ENCODE data around the gene SUPT3H.
"Not testable (repeated sequence)": the region's sequence is repeated elsewhere in the genome, so short reads cannot be mapped to it uniquely, and the experiment has no call there.

The SUPT3H gene

DNA sequence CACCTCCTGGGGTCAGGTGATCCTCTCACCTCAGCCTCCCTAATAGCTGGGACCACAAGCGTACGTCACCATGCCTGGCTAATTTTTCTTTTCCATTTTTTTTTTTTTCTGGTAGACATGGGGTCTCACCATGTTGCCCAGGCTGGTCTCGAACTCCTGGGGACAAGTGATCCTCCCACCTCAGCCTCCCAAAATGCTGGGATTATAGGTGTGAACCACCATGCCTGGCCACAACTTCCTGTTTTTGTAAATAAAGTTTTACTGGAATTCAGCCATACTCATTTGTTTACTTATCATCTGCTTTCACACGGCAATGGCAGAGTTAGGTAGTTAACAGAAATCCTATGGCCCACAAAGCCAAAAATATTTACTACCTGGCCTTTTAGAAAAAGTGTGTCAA lies 57.4 kb downstream of the SUPT3H start:
- no peak for DNase-seq

DNA sequence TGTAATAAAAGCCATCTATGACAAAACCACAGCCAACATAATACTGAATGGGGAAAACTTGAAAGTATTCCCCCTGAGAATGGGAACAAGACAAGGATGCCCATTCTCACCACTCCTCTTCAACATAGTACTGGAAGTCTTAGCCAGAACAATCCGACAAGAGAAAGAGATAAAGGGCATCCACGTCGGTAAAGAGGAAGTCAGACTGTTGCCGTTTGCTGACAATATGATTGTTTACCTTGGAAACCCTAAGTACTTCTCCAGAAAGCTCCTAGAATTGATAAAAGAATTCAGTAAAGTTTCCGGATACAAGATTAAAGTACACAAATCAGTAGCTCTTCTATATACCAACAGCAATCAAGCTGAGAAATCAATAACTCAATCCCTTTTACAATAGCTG lies 63.6 kb downstream of the SUPT3H start:
- DNase-seq: no peak

DNA sequence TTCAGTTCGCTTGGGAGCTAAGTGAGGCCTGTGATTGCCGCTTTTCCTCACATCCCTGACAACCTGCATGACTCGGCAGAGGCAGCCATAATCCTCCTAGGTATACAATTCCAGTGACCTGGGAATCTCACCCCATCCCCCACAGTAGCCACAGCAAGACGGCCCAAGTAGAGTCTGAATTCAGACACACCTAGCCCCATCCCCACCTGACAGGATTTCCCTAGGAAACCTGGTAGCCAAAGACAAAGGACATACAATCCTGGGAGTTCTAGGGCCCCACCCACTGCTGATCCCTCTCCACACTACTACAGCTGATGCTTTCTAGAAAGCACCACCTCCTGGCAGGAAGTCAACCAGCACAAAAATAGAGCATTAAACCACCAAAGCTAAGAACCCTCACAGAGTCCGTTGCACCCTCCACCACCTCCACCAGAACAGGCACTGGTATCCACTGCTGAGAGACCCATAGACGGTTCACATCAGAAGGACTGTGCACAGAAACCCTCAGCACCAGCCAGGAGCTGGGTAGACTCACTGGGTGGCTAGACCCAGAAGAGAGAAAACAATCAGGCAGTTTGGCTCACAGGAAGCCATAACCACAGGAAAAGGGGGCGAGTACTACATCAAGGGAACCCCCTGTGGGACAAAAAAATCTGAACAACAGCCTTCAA lies 67.5 kb downstream of the SUPT3H start:
- DNase-seq: no peak

DNA sequence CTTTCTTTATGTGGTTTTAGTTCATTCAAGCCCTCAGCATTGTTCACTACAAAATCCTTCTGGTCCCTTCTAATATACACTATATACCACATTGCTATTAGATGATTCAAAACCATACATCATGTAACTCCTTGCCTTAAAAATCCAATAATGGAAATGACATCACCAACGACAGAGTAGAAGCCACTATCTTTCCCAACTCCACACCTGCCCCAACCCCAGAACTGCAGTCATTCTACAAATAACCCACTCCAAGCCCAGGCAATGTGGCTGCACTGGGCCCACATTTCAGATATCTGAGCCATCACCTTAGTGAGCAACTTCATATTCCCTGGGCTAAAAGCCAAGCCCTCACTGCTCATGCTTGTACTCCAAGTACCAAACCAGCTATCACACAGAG lies 72.2 kb downstream of the SUPT3H start:
- no peak for DNase-seq

DNA sequence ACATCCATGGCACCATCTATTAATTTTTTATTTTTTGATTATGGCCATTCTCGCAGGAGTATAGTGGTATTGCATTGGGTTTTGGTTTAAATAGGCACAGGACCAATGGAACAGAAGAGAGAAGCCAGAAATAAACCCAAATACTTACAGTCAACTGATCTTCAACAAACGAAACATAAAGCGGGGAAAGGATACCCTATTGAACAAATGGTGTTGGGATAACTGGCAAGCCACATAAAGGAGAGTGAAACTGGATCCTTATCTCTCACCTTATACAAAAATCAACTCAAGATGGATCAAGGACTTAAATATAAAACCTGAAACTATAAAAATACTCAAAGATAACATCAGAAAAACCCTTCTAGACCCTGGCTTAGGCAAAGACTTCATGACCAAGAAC lies 74.9 kb downstream of the SUPT3H start:
- no peak for DNase-seq

DNA sequence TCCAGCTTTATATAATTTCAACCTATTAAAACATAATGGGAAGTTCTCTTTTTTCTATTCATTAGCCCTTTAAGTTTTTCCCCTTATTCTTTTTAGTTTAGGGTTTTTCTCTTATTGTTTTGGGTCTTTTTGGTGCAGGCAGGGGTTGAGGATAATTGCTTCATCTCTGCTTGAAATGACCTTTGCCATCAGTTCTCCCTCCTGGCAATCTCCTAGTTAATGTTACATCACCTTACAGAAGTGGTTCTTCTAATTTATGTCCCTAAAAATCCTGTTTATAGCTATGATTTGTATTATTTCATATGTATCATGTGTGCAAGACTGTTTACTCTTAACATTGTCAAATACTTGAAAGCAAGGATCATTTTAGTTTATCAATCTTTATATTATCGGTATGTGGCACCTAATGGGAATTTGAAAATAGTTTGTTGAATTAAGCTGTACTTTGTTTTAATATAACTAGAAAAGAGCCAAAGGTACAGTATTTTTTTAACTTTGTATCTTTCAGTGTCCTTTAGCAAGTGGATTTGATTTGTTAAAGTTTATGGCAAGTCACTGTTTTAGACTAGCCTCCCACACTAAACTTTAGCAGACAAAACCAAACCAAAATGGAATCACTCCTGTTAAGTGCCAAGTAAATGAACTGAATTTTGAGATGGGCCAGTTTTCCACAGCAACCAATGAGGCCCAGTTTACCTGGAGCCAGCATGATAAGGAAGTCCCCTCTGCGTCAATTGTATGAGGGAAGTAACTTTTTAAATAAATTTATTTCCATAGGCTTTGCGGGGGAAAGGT lies 76.2 kb downstream of the SUPT3H start:
- no peak for DNase-seq

DNA sequence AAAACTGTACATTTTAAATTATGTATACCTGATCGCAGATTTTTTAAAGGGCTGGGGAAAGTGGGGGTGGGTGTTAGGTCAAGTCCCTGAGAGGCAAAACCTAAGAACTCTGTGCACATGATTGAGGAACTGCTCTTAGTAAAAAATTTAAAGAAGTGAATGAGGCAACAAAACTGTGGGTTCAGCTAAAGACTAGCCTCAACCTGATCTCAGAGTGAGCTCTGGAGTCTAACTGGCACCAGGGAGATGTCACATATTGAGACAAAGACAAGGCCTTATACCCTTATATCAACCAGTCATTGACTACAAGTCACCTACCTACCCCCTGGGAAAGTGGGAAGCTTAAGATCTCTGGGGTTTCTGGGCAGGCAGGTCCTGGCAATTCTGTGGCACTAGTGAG lies 77.0 kb downstream of the SUPT3H start:
- no peak for DNase-seq

DNA sequence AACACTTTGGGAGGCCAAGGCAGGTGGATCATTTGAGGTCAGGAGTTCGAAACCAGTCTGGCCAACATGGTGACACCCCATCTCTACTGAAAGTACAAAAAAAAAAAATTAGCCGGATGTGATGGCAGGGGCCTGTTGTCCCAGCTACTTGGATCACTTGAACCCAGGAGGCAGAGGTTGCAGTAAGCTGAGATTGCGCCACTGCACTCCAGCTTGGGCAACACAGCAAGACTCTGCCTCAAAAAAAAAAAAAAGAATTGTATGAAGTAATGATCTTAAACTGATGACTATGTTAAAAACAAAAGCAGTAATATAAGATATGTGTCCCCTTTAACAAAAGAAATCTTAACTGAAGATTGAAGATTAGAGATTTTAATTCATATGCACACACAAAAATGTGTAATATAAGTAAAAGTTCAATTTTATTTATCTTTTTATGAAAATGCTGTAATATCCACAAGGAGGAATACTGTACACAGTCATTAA lies 78.6 kb downstream of the SUPT3H start:
- no peak for DNase-seq

DNA sequence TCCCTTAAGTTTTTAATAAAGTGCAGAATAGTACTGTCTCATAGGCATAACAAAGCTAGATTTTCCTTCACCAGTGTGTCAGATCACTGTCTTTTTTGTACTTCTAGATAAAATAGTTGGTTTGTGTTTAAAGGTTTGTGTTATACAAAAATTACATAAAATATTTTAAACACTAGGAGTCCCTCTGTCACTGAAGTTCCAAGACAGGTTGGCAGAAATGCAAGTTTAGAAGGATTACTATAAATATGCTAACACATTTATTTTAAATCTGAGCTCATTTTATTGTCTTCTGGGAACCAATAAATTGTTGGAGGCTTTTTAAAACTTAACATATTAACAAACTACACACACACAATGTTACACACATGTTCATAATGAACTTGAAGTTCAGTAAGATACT lies 80.4 kb downstream of the SUPT3H start:
- DNase-seq: no peak

DNA sequence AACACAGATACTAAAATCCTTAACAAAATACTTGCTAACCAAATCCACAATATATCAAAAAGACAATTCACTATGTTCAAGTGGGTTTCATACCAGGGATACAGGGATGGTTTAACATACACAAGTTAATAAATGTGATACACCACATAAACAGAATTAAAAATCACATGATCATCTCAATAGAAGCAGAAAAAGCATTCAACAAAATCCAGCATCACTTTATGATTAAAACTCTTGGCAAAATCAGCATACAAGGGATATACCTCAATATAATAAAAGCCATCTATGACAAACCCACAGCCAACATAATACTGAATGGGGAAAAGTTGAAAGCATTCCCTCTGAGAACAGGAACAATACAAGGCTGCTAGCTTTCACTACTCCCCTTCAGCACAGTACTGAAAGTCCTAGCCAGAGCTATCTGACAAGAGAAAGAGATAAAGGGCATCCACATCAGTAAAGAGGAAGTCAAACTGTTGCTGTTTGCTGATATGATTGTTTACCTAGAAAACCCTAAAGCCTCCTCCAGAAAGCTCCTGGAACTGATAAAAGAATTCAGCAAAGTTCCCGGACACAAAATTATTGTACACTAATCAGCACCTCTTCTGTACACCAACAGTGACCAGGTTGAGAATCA lies 83.6 kb downstream of the SUPT3H start:
- not testable (repeated sequence) for DNase-seq

DNA sequence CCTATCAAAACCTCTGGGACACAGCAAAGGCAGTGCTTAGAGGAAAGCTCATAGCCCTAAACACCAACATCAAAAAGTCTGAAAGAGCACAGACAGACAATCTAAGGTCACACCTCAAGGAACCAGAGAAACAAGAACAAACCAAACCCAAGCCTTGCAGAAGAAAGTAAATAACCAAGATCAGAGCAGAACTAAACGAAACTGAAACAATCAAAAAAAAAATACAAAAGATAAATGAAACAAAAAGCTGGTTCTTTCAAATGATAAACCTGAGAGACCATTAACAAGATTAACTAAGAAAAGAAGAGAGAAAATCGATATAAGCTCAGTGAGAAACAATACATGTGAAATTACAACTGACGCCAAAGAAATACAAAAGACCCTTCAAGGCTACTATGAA lies 84.4 kb downstream of the SUPT3H start:
- DNase-seq: no peak

DNA sequence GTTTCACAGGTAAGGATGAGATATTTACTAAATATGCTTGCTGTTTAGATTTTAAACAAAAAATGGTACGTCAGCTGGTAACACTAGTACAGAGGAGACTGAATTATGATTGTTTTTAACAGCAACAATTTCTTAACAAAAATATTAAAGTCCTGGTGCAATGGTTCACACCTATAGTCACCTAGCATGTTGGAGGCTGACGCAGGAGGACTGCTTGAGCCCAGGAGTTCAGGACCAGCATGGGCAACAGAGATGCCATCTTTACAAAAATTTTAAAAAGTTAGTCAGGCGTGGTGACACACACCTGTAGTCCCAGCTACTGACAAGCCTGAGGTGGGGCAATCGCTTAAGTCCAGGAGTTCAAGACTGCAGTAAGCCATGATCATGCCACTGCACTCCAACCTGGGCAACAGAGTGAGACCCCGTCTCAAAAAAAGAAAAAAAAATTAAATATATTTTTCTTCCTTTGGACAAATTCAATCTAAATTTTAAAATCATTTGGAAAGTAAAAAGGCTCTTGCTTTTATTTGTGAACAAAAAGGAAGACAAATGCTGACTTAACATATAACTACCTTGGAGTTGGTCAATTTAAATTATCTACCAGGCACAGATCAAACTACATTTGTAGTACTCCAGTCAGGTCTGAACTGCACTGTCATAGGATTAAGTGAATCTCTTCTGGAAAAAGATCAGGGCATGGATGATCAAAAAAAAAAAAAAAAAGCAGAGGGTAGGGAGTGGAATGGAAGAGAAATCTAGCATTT lies 87.8 kb downstream of the SUPT3H start:
- no peak for DNase-seq

DNA sequence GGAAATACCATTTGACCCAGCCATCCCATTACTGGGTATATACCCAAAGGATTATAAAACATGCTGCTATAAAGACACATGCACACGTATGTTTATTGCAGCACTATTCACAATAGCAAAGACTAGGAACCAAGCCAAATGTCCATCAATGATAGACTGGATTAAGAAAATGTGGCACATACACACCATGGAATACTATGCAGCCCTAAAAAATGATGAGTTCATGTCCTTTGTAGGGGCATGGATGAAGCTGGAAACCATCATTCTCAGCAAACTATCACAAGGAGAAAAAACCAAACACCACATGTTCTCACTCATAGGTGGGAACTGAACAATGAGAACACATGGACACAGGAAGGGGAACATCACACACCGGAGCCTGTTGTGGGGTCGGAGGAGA lies 91.0 kb downstream of the SUPT3H start:
- DNase-seq: not testable (repeated sequence)

DNA sequence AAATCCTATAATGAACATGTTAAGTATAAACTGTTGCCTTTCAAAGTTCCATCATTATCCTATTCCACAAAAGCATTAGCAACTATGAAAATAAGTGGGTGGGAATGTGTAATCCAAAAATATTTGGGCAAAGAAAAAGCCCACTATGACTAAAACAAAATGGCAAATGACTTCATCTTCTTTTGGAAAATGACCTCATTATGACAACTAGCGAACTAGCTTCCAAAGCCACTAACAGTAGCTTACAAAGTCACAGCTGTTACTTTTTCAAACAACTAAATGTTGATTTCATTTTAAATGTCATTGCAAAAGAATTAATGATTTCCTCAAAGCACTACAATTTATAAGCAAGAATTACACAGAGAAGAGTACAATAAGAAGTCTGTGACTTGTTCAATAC lies 99.4 kb downstream of the SUPT3H start:
- no peak for DNase-seq

DNA sequence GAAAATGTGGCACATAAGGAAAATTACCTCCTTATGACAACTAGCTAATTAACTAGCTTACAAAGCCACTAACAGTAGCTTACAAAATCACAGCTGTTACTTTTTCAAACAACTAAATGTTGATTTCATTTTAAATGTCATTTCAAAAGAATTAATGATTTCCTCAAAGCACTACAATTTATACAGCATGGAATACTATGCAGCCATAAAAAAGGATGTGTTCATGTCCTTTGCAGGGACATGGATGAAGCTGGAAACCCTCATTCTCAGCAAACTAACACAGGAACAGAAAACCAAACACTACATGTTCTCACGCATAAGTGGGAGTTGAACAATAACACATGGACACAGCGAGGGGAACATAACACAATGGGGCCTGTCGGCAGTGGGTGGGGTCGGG lies 100.0 kb downstream of the SUPT3H start:
- DNase-seq: not testable (repeated sequence)

DNA sequence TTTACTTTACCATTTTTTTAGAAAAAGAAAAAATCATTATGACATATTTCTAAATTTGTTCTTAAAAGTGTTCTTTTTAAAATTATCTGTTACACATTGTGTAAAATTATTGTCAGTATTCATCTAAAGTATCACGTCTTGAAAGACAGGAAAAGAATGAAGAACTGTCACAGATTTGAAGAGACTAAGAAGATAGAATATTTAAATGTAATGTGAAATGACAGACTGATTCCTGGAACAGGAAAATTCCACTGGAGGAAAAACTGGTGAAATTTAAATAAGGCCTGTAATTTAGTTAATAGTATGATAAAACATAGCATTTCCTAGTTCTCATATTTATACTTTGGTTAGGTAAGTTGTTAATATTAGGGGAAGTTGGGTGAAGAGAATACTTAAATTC lies 102.4 kb downstream of the SUPT3H start:
- DNase-seq: no peak

DNA sequence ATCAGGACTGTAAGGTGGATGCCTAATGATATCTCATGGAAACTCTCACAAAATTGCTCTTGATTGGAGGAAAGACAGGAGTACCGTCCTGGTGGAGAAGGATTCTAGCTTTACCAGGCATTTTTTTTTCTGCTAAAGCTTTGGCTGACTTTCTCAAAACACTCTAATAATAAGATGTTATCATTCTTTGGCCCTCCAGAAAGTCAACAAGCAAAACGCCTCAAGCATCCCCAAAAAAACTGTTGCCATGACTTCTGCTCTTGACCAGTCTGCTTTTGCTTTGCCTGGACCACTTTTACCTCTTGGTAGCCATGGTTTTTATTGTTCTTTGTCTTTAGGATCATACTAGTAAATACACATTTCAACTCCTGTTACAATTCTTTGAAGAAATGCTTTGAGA lies 105.1 kb downstream of the SUPT3H start:
- DNase-seq: no peak

DNA sequence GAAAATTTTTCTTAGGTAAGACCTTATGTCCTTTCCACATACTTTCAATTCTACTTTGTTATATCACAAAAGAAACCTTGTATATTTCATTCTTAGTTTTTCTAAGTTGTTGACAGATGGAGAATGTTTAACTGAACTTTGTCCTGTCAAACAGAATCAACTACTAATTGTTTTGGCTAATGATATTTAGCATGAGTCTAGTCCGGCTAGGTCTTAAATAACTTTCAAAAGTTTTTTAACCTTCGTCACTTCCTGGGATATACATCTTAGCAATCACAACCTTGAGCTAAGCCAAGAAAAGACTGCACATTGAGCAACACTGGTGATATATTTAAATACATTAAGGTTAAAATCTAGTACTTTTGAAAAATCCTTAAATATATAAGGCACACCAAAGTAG lies 112.5 kb downstream of the SUPT3H start:
- DNase-seq: no peak

DNA sequence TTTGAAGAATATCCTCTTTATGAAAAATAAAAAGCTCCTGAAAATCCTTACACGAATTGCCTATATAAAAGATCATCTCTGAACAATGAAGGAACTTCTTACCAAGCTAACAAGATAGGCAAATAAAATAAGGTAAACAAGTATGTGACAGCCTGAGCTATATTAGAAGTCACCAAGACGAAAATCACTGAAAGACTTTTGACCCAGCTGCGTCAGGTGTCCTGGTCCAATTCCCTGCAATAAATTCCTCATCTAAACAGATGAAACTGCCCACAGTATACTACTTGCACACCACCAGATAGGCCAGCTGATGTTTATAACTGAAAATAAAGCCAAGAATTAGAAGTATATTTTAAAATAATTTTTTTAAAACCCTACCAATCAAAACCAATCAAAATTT lies 117.0 kb downstream of the SUPT3H start:
- no peak for DNase-seq

DNA sequence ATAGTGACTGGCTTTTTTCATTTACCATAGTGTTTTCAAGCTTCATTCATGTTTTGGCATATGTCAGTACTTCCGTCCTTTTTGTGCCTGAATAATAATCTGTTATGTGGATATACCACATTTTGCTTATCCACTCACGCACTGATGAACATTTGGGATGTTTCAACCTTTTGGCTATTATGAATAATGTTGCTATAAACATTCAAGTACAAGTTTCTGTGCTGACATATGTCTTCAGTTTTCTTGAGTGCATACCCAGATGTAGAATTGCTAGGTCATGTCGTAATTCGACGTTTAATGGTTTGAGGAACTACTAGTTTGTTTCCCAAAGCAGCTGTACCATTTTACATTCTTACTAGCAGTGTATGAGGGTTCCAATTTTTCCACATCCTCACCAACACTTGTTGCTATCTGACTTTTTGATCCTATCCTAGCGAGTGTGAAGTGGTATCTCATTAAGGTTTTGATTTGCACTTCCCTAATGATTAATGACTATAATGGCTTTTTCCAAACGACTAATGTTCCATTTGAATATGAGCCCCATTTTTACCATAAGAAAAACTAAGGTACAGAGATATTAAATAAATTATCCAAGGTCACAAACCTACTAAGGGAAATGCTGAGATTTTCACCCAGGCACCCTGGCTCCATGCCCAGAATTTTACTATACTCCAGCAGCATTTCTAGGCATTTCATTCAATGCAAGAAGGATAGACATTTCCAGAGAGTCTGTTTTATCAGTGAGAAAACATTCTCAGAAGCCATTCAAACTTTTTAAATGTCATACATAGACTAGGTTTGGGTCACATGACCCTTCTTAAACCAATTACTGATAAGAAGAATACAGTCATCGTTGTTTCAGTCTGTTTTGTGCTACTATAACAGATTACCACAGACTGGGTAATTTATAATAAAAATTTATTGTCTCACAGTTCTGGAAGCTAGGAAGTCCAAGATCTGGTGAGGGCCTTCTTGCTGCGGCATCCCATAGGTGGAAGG lies 120.7 kb downstream of the SUPT3H start:
- no peak for DNase-seq

DNA sequence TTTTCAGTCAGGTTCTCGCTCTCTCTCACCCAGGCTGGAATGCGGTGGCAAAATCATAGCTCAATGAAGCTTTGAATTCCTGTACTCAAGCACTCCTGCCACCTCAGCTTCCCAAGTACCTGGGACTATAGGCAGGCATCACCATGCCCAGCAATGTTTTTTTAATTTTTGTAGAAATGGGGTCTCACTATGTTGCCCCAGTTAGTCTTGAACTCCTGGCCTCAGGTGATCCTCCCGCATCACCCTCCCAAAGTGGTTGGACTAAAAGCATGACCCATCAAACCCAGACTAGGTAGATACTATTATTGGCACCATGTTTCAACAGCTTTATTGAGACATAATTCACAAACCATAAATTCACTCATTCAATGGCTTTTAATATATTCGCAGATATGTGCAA lies 122.3 kb downstream of the SUPT3H start:
- no peak for DNase-seq

DNA sequence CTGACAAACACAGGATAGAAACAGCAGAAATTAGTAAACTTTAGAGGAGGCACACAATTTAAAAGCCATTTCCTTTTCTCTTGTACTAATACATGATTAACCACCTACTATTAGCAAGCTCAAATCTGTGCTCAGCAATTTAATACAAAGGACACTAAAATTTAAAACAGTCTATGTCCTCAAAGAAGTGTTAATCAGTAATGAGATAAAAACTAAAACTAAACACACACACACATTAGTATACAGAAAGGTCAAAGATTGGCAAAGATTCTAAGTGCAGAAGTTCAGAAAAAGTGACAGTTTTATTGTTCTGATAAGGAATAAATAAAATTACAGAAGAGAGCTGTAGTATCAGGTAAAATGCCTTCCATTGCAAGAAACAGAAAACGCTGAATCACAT lies 123.5 kb downstream of the SUPT3H start:
- DNase-seq: no peak
